Natural killer cell (primary cell): Measurements from ENCODE around the gene RAD17. TPM values are rescaled to one million over a fixed set of nuclear protein-coding genes. Genes with fewer than 3 reads are reported as not detected.

Source experiments
- ATAC-seq, 3 donors: fragments of 150-1000 bp in 2 of 3; fragments of 200-7000 bp in 1 of 3; cut with Tn5 transposase; 1 replicate in 1 of 3; 2 replicates in 2 of 3; pipeline ENCODE4 v1.10.0; 2021; ENCODE audit warnings: mild to moderate bottlenecking in 2 of 3, moderate library complexity in 2 of 3
- DNase-seq, 2 donors: peaks; one replicate each; pipeline versions ENCODE4 v3.0.0 to v3.0.0-alpha.2; 2013 to 2021; ENCODE audit warnings: mixed read lengths in 1 of 2
- H3K27ac ChIP-seq: one replicate; pipeline ENCODE4 v1.5.1; 2013; ENCODE audit warnings: mild to moderate bottlenecking, low read length
- H3K27me3 ChIP-seq: one replicate; pipeline ENCODE4 v1.6.1; 2013; ENCODE audit warnings: low read length; ENCODE audit not compliant: control insufficient read depth, insufficient read depth
- H3K36me3 ChIP-seq: one replicate; pipeline ENCODE4 v1.6.1; 2013; ENCODE audit warnings: low read length; ENCODE audit not compliant: control insufficient read depth, insufficient read depth
- H3K4me1 ChIP-seq: one replicate; pipeline ENCODE4 v1.6.1; 2013; ENCODE audit warnings: low read length; ENCODE audit not compliant: control insufficient read depth, insufficient read depth
- H3K4me3 ChIP-seq: one replicate; pipeline ENCODE4 v1.5.1; 2013; ENCODE audit warnings: low read length
- H3K9me3 ChIP-seq: one replicate; pipeline ENCODE4 v1.6.1; 2013; ENCODE audit warnings: low read length; ENCODE audit not compliant: control insufficient read depth, insufficient read depth
- H3K27ac Mint-ChIP-seq, 2 donors: one replicate each; pipeline ENCODE4 v1.8.0; 2022; ENCODE audit warnings: mild to moderate bottlenecking in 2 of 2, mixed read lengths in 2 of 2, moderate library complexity in 1 of 2
- H3K27me3 Mint-ChIP-seq, 2 donors: one replicate each; pipeline ENCODE4 v1.8.0; 2022; ENCODE audit warnings: low read depth in 2 of 2, mixed read lengths in 2 of 2
- H3K36me3 Mint-ChIP-seq: one replicate; pipeline ENCODE4 v1.8.0; 2022; ENCODE audit warnings: mixed read lengths
- H3K4me1 Mint-ChIP-seq, 2 donors: one replicate each; pipeline ENCODE4 v1.8.0; 2022; ENCODE audit warnings: mixed read lengths in 2 of 2
- H3K4me3 Mint-ChIP-seq: one replicate; pipeline ENCODE4 v1.8.0; 2022; ENCODE audit warnings: mild to moderate bottlenecking, moderate library complexity, mixed read lengths
- H3K9me3 Mint-ChIP-seq, 2 donors: one replicate each; pipeline ENCODE4 v1.8.0; 2022; ENCODE audit warnings: mixed read lengths in 2 of 2
- WGBS: methylation state at CpG from one replicate; pipeline ENCODE4 v1.1.7; 2013; ENCODE audit warnings: missing lambda C conversion rate; ENCODE audit not compliant: insufficient coverage; 5-methylcytosine and 5-hydroxymethylcytosine counted together
- intact Hi-C: fragments of 100-400 bp; cut with micrococcal nuclease; formaldehyde crosslinking; loops from one replicate; pipeline ENCODE4 v1.14.2; 2022
- total RNA-seq, 4 donors: library from RNA; stranded (reverse); fragments of 120-200 nt in 1 of 4; gene quantifications; one replicate each; pipeline versions ENCODE4 v1.2.3 to v1.2.4, GENCODE V29; 2013 to 2022
- TF ChIP-seq, protein P1 (sequence below): fragments of 200-600 bp; IDR thresholded peaks from one replicate; pipeline ENCODE4 v1.8.0; 2022; ENCODE audit warnings: antibody characterized with exemption

The RAD17 gene
- total RNA-seq, 3 donors from 2014 or later (not counting 1 experiment from before 2014, with no cell fraction given), result 24.4 to 34.3 (median 24.6) TPM

DNA sequence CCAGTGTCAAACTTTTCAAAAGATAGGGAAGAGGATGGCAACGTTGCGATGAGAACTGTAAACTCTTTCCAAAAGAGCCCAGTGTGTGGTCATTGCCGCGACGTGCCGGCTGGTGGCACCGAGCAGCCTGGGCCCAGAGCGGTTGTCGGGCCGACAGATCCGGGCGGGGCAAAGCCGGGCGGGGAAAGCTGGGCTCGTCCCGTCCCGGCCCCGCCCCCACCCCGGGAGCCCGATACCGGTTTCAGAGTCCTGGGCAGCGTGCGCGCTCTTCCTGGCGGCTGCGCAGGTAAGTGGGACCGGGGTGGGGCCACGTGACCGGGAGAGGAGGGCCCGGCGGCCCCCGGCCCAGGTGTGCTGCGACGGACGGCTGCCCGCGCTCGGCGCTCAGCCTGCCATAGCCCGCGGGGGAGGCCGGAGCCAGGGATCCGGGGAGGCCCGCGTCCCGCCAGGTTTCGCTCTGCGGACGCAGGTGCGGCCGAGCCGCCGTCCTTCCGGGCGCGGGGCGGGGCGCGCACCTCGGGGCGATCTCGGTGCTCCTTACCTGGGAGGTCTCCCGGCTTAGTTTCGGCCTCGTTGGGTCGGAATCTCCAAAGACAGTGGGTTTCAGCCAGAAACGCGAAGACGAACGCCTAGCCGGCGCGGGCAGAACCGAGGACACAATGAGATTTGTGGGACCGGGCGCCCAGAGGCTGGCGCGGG, 45.4 kb downstream of the RAD17 start, which contains the start of gene MARVELD2:
Gene MARVELD2, plus strand, starts transcription at position 232 of the 699 bp plus-strand sequence. CDS start 4,270 bp downstream, outside the sequence.
- WGBS, result 10% methylated on average over 78 of the region's 78 CpGs
- H3K27ac Mint-ChIP-seq, result peak within 1 kb of the TSS; percentile 34 to 37
- DNase-seq (peak; percentile 15 to 60), ATAC-seq (peak; percentile 60 to 79 (median 79))
- Histone ChIP-seq H3K9me3 (no peaks in the 10 kb centered on the region), H3K27ac (no peak within 1 kb of the TSS), H3K4me1 (peaks cover 8% of the 10 kb centered on the region), H3K4me3 (peak within 1 kb of the TSS; percentile 27), H3K27me3 (peaks cover 5% of the 10 kb centered on the region), H3K36me3 (peaks cover 7% of the 10 kb centered on the region)
- H3K27me3 Mint-ChIP-seq, result no peaks in the 10 kb centered on the region
- intact Hi-C loops, result no loop called here
- H3K36me3 Mint-ChIP-seq, result peaks cover under 1% of the 10 kb centered on the region
- peaks cover 0 to 9% of the 10 kb centered on the region in 2 donors for H3K4me1 Mint-ChIP-seq
- TF ChIP-seq, protein P1, sequence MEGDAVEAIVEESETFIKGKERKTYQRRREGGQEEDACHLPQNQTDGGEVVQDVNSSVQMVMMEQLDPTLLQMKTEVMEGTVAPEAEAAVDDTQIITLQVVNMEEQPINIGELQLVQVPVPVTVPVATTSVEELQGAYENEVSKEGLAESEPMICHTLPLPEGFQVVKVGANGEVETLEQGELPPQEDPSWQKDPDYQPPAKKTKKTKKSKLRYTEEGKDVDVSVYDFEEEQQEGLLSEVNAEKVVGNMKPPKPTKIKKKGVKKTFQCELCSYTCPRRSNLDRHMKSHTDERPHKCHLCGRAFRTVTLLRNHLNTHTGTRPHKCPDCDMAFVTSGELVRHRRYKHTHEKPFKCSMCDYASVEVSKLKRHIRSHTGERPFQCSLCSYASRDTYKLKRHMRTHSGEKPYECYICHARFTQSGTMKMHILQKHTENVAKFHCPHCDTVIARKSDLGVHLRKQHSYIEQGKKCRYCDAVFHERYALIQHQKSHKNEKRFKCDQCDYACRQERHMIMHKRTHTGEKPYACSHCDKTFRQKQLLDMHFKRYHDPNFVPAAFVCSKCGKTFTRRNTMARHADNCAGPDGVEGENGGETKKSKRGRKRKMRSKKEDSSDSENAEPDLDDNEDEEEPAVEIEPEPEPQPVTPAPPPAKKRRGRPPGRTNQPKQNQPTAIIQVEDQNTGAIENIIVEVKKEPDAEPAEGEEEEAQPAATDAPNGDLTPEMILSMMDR, result no peak
- H3K9me3 Mint-ChIP-seq, result no peaks in the 10 kb centered on the region
- peak within 1 kb of the TSS; percentile 78 for H3K4me3 Mint-ChIP-seq

GRCh38 chr5:69415584-69415958, 46.0 kb downstream of the RAD17 start:
- peaks cover 0 to 9% of the 10 kb centered on the region in 2 donors for H3K4me1 Mint-ChIP-seq
- no peaks in the 10 kb centered on the region for H3K9me3 Mint-ChIP-seq
- H3K27ac ChIP-seq, result no peak overlapping the region
- intact Hi-C loops, result no loop called here
- peaks cover 8% of the 10 kb centered on the region for H3K4me1 ChIP-seq
- DNase-seq (no peak), ATAC-seq (no peak)
- 62% methylated on average over 18 of the region's 18 CpGs for WGBS
- H3K36me3 ChIP-seq, result peaks cover 6% of the 10 kb centered on the region
- TF ChIP-seq, protein P1, result no peak
- H3K27ac Mint-ChIP-seq, result no peak overlapping the region
- peak overlapping the region; percentile 27 for H3K4me3 ChIP-seq
- H3K36me3 Mint-ChIP-seq, result no peaks in the 10 kb centered on the region
- peaks cover 5% of the 10 kb centered on the region for H3K27me3 ChIP-seq
- peak overlapping the region; percentile 51 for H3K4me3 Mint-ChIP-seq
- no peaks in the 10 kb centered on the region for H3K27me3 Mint-ChIP-seq
- H3K9me3 ChIP-seq, result no peaks in the 10 kb centered on the region

DNA sequence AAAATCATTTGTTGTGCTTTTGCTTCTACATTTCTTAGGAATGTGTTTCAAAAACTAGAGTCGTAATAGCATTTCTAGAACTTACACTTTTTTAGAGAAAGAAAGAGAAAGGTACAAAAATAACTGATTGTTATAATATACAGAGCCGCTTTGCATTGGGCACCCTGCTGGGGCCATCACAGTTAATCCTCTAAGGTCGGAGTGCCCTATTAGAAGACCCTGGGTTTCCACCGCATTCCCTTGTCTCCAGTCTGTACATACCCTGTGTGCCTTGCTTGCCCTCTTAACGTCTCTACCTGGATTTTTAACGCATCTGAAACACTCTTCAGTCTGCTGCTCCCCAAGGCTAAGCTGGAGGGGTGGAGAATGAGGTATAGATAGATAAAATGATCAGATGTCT, 46.6 kb downstream of the RAD17 start:
- Mint-ChIP-seq H3K4me3 (peak overlapping the region; percentile 51), H3K4me1 (peaks cover 0 to 9% of the 10 kb centered on the region in 2 donors), H3K27ac (no peak overlapping the region), H3K27me3 (no peaks in the 10 kb centered on the region), H3K9me3 (no peaks in the 10 kb centered on the region), H3K36me3 (no peaks in the 10 kb centered on the region)
- DNase-seq (no peak), ATAC-seq (no peak)
- no peaks in the 10 kb centered on the region for H3K9me3 ChIP-seq
- TF ChIP-seq, protein P1, result no peak
- peaks cover 8% of the 10 kb centered on the region for H3K4me1 ChIP-seq
- no peak overlapping the region for H3K4me3 ChIP-seq
- H3K27ac ChIP-seq, result no peak overlapping the region
- peaks cover 5% of the 10 kb centered on the region for H3K27me3 ChIP-seq
- intact Hi-C loops, result no loop called here
- H3K36me3 ChIP-seq, result peaks cover 5% of the 10 kb centered on the region
- 98% methylated on average over 5 of the region's 6 CpGs for WGBS

- no peak overlapping the region for H3K4me3 Mint-ChIP-seq
- H3K27me3 Mint-ChIP-seq, result no peaks in the 10 kb centered on the region
- H3K27ac ChIP-seq, result no peak overlapping the region
- no peaks in the 10 kb centered on the region for H3K36me3 Mint-ChIP-seq
- peaks cover 5% of the 10 kb centered on the region for H3K27me3 ChIP-seq
- intact Hi-C loops, result no loop called here
- H3K4me3 ChIP-seq, result no peak overlapping the region
- H3K36me3 ChIP-seq, result peaks cover under 1% of the 10 kb centered on the region
- TF ChIP-seq, protein P1, result no peak
- no peak for ATAC-seq
- no peaks in the 10 kb centered on the region for H3K9me3 ChIP-seq
- no peaks in the 10 kb centered on the region for H3K9me3 Mint-ChIP-seq
- peaks cover 0 to 9% of the 10 kb centered on the region in 2 donors for H3K4me1 Mint-ChIP-seq
- DNase-seq, result no peak
- H3K27ac Mint-ChIP-seq, result no peak overlapping the region
- H3K4me1 ChIP-seq, result peaks cover 8% of the 10 kb centered on the region
These were observed 47.1 kb downstream of the RAD17 start for GRCh38 chr5:69416699-69417098.
